ENCODE results near the gene TRPM5. TPM values are rescaled to one million over a fixed set of nuclear protein-coding genes. Genes with fewer than 3 reads are reported as not detected.

TRPM5 gene
- total RNA-seq, 4 donors from 2014 or later, result 0.63 TPM; not detected in 3

GRCh38 chr11:2423157-2424025, 20.9 kb downstream of the TRPM5 start:
- ATAC-seq (ENCODE audit: low FRiP score) (no peak), DNase-seq (ENCODE audit: low spot score) (no peak)
- TF ChIP-seq CTCF (IDR thresholded peaks at IDR 0.05), result no peak

DNA sequence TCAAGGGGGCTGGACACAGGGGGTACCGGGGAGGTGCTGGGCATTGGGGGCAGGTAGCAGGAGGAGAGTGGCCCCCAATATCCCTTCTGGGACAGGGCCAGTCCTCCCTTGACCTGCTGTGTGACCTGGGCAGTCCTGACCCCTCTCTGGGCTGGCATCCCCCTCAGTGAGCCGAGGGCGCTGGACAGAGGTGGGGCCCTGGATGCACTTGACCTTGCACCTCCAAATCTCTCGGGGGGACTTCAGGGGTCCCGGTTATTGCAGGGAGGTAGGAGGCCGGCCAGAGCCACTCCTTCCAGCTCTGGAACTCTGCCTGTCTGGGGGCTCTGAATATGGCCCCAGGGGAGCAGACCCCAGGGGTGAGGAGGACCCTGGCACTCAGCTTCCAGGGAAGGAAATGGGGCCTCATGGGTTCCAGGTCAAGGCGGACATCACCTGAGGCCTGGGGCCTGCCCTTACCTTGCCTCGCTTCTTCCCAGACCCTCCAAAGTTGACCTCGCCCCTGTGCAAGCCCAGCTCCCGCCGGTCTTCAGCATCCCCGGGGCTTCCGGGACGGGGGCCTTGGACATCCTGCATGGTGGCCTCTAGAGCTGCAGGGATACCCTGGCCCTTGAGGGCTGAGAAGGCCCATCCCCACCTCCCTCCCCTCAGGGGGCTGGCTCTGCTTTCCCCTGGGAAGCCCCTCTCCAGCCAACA, 21.7 kb downstream of the TRPM5 start:
- no peak for TF ChIP-seq CTCF (IDR thresholded peaks at IDR 0.05)
- ATAC-seq (ENCODE audit: low FRiP score) (no peak), DNase-seq (ENCODE audit: low spot score) (no peak)

DNA sequence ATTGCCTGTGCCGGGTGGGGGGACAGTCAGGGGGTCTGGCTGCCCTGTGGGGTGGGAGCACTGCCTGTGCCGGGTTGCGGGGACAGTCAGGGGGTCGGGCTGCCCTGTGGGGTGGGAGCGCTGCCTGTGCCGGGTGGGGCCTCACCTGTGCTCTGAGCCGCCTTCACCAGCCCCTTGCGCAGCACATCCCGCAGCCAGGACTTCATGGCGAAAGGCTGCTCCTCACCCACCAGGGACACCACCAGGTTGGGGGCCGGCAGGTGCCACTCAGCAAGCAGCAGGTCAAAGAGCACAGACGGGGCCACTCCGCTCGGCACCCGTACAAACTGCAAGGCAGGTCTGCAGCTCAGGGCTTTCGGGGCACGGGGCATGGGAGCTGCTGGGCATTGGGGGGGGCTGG, 22.3 kb downstream of the TRPM5 start:
- DNase-seq (ENCODE audit: low spot score), result no peak
- TF ChIP-seq CTCF (IDR thresholded peaks at IDR 0.05), result no peak
- no peak for ATAC-seq (ENCODE audit: low FRiP score)

- ATAC-seq (ENCODE audit: low FRiP score) (no peak), DNase-seq (ENCODE audit: low spot score) (no peak)
- no peak for TF ChIP-seq CTCF (IDR thresholded peaks at IDR 0.05)
These were observed 22.9 kb downstream of the TRPM5 start for GRCh38 chr11:2421226-2421994.

DNA sequence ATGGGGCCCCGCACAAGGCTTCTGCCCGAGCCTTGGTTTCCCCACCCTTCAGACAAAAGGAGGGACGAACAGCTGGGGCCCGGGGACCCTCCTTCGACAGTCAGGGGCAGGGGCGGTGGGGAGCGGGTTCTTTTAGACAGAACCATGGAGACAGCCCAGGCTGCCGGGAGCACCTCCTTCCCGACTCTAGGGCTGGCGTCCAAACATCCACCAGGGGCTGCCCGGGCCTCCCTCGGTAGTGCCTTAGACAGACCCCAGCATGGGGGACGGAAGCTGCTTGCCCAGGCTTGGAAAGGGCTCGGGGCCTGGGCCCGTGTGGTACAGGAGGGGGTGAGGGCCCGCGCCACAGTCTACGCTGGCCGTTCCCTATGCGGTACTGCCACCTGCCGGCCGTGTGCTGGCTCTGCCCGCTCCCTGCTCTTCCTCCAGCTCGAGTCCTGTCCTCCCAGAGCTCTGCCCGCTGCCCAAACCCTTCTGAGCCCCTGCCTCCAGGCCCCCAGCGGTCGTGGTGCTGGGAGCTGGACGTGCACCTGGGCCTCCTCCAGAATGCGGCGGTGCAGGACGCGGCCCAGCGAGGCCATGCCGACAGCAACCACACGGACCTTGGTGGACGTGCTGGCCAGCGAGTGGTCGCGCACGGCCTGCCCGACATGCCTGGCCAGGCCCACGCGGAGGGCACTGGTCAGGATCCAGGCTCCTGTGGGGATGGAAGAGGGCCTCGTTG, 23.6 kb downstream of the TRPM5 start:
- DNase-seq (ENCODE audit: low spot score), result no peak
- ATAC-seq (ENCODE audit: low FRiP score), result peak; percentile 80
- TF ChIP-seq CTCF (IDR thresholded peaks at IDR 0.05), result peak in 1 of 3 donors; percentile 85

- ATAC-seq (ENCODE audit: low FRiP score) (no peak), DNase-seq (ENCODE audit: low spot score) (peak; percentile 57)
- peak in 1 of 3 donors; percentile 23 for TF ChIP-seq CTCF (IDR thresholded peaks at IDR 0.05)
These were observed 24.4 kb downstream of the TRPM5 start for GRCh38 chr11:2419638-2420501.
